HepG2 (cell line): ENCODE measurements around the gene ZNF652. TPM values are rescaled to one million over a fixed set of nuclear protein-coding genes. Genes with fewer than 3 reads are reported as not detected.
"Not testable (repeated sequence)": the region's sequence is repeated elsewhere in the genome, so short reads cannot be mapped to it uniquely, and the experiment has no call there.

Source experiments
- ATAC-seq: fragments of 200-7000 bp; cut with Tn5 transposase; 3 replicates; pipeline ENCODE4 v1.9.1; 2020; ENCODE audit warnings: mild to moderate bottlenecking, moderate library complexity
- BruUV-seq: library from RNA; stranded (reverse); fragments of 400-500 nt; replicated peaks from 2 replicates; lab custom pipeline; 2021; lab: Mats Ljungman, UMichigan
- CTCF ChIA-PET: fragments of 300-600 bp; formaldehyde crosslinking; extraction: SDS; loops from one replicate; lab custom pipeline; 2021; ENCODE audit warnings: low total read pairs, inconsistent platforms, low intra/inter-chr PET ratio; lab: Yijun Ruan, JAX
- POLR2A ChIA-PET: fragments of 350-600 bp; sonication (Branson Sonifier 250); formaldehyde crosslinking; loops from one replicate; lab custom pipeline; 2020; ENCODE audit warnings: antibody characterized with exemption, inconsistent platforms; lab: Yijun Ruan, JAX
- DNase-seq: peaks from one replicate; pipeline ENCODE4 v3.0.0-alpha.2; 2015; ENCODE audit warnings: low spot score
- FAIRE-seq: peaks from 3 replicates; lab custom pipeline; 2011; peaks lifted over from hg19 to GRCh38; lab: Jason Lieb, UNC
- H2AFZ ChIP-seq: one replicate; pipeline ENCODE4 v1.6.1; 2011; ENCODE audit warnings: low read length, inconsistent platforms
- H3K27ac ChIP-seq: fragments of 300-600 bp; 3 replicates; pipeline ENCODE4 v1.8.0; 2011; ENCODE audit warnings: mixed run types, mild to moderate bottlenecking, mixed read lengths, low read length, inconsistent platforms; ENCODE audit not compliant: insufficient read depth; ENCODE audit errors: extremely low read length
- H3K27me3 ChIP-seq, 2 experiments: fragments of 200-600 bp in 1 of 2; 2 replicates in 1 of 2; 3 replicates in 1 of 2; pipeline versions ENCODE4 v1.6.0 to v1.8.0; 2011; ENCODE audit warnings: low read length in 2 of 2, mild to moderate bottlenecking in 2 of 2, moderate library complexity in 2 of 2, inconsistent platforms in 1 of 2; ENCODE audit not compliant: insufficient read depth in 2 of 2, control insufficient read depth in 1 of 2
- H3K36me3 ChIP-seq, 2 experiments: fragments of 200-600 bp in 1 of 2; replicated peaks in 1 of 2; 2 replicates in 1 of 2; 3 replicates in 1 of 2; pipeline versions ENCODE4 v1.5.1 to v1.8.0; 2011; ENCODE audit warnings: low read length in 2 of 2, inconsistent platforms in 1 of 2; ENCODE audit not compliant: insufficient read depth in 2 of 2, control insufficient read depth in 1 of 2
- H3K4me1 ChIP-seq: 2 replicates; pipeline ENCODE4 v1.5.1; 2012; ENCODE audit warnings: low read length, inconsistent platforms; ENCODE audit not compliant: insufficient read depth
- H3K4me2 ChIP-seq: 2 replicates; pipeline ENCODE4 v1.6.0; 2011; ENCODE audit warnings: low read depth, low read length, inconsistent platforms
- H3K4me3 ChIP-seq, 3 experiments: fragments of 200-600 bp in 1 of 3; sonication (generic), shearing (Covaris generic) in 1 of 3; replicated peaks in 1 of 3; 2 replicates each; pipeline ENCODE4 v1.5.1; 2011 to 2016; ENCODE audit warnings: low read length in 3 of 3, inconsistent platforms in 2 of 3, low read depth in 2 of 3, mild to moderate bottlenecking in 2 of 3, control low read depth in 1 of 3, mixed read lengths in 1 of 3; ENCODE audit not compliant: insufficient read depth in 1 of 3
- H3K79me2 ChIP-seq: one replicate; pipeline ENCODE4 v1.6.1; 2011; ENCODE audit warnings: low read length, inconsistent platforms; ENCODE audit not compliant: insufficient read depth
- H3K9ac ChIP-seq: 2 replicates; pipeline ENCODE4 v1.6.0; 2011; ENCODE audit warnings: mild to moderate bottlenecking, low read depth, low read length, inconsistent platforms; ENCODE audit not compliant: insufficient read depth
- H3K9me3 ChIP-seq: 2 replicates; pipeline ENCODE4 v1.5.1; 2012; ENCODE audit warnings: mild to moderate bottlenecking, low read length
- H4K20me1 ChIP-seq: 2 replicates; pipeline ENCODE4 v1.6.0; 2011; ENCODE audit warnings: inconsistent platforms, mild to moderate bottlenecking, low read length, moderate library complexity; ENCODE audit not compliant: insufficient read depth
- TCF7L2 ChIP-seq: IDR thresholded peaks from 2 replicates; pipeline ENCODE4 v1.6.1; 2011; ENCODE audit warnings: mild to moderate bottlenecking, low read depth, low read length, moderate library complexity
- ZBTB8A ChIP-seq: sonication (generic); formaldehyde crosslinking; IDR thresholded peaks from 2 replicates; pipeline ENCODE4 v1.4.0; 2020; ENCODE audit warnings: mild to moderate bottlenecking, low read depth, missing genetic modification reagents, borderline replicate concordance
- ZFP37 ChIP-seq: sonication (generic); formaldehyde crosslinking; IDR thresholded peaks from 2 replicates; pipeline ENCODE4 v1.4.0; 2020; ENCODE audit warnings: missing genetic modification reagents, borderline replicate concordance
- ZFP90 ChIP-seq: sonication (generic); formaldehyde crosslinking; IDR thresholded peaks from 2 replicates; pipeline ENCODE4 v1.8.0; 2022; ENCODE audit warnings: missing genetic modification reagents, mild to moderate bottlenecking, inconsistent platforms, borderline replicate concordance
- ZNF263 ChIP-seq: sonication (generic); formaldehyde crosslinking; IDR thresholded peaks from 2 replicates; pipeline ENCODE4 v1.4.0; 2020; ENCODE audit warnings: missing genetic modification reagents
- WGBS: methylation state at CpG from one replicate; pipeline ENCODE4 v1.1.6; 2017; ENCODE audit warnings: low lambda C conversion rate; 5-methylcytosine and 5-hydroxymethylcytosine counted together
- in situ Hi-C: cut with HindIII; loops from 2 replicates; pipeline ENCODE4 v1.10.0; 2017; ENCODE audit warnings: low pct_unique_long_range_greater_than_20kb; ENCODE audit not compliant: extremely low pct_ligation_motif_present
- intact Hi-C: fragments of 100-400 bp; cut with micrococcal nuclease; formaldehyde crosslinking; loops from one replicate; pipeline ENCODE4 v1.10.0; 2022; ENCODE audit not compliant: unreplicated experiment
- polyA plus RNA-seq, 8 experiments: library from polyadenylated mRNA; depleted of rRNA in 3 of 8; stranded (reverse) in 7 of 8; unstranded in 1 of 8; fragments of >200 nt; fragmentation: Illumina TruSeq in 4 of 8; extraction: Trizol in 4 of 8; gene quantifications; 2 replicates each; pipeline versions ENCODE4 v1.2.1 to v1.2.3, GENCODE V29; 2011 to 2016; ENCODE audit warnings: low read depth in 4 of 8, missing spikeins in 1 of 8, mixed read lengths in 1 of 8; ENCODE audit not compliant: insufficient read depth in 1 of 8
- total RNA-seq, 5 experiments: library from RNA; depleted of rRNA; stranded (reverse); fragments of >200 nt; fragmentation: Illumina TruSeq; extraction: Trizol; gene quantifications; 2 replicates each; pipeline ENCODE4 v1.2.3, GENCODE V29; 2016; ENCODE audit warnings: low read depth in 1 of 5

Gene ZNF652
- total and polyA plus RNA-seq, 2 of the 13 experiments (the other 11 are each of a cell fraction or from before 2014, with no cell fraction given): 16.2 to 30.2 TPM

GRCh38 chr17:49279263-49280015 is 82.6 kb downstream of the ZNF652 start:
- in situ Hi-C loops, H3K36me3 ChIP-seq, intact Hi-C loops, H3K4me2 ChIP-seq, H3K79me2 ChIP-seq, DNase-seq, H2AFZ ChIP-seq, H3K27ac ChIP-seq, H4K20me1 ChIP-seq, H3K9ac ChIP-seq, BruUV-seq, H3K9me3 ChIP-seq, H3K4me3 ChIP-seq, H3K27me3 ChIP-seq, ATAC-seq, FAIRE-seq, CTCF ChIA-PET, POLR2A ChIA-PET: not testable (repeated sequence)
- WGBS: 57% methylated on average over 11 of the region's 11 CpGs
- peaks cover 31% of the 10 kb centered on the region for H3K4me1 ChIP-seq

GRCh38 chr17:49278076-49278475 is 84.0 kb downstream of the ZNF652 start:
- H3K4me1 ChIP-seq: peaks cover 22% of the 10 kb centered on the region
- H3K27me3 ChIP-seq: no peaks in the 10 kb centered on the region
- CTCF ChIA-PET: no interaction called here
- 16% methylated on average over 3 of the region's 3 CpGs for WGBS
- no peaks in the 10 kb centered on the region; the same call in 1 of the 2 replicates for H3K9me3 ChIP-seq
- H3K79me2 ChIP-seq: no peaks in the 10 kb centered on the region
- peak overlapping the region; percentile 43 for H3K4me2 ChIP-seq
- BruUV-seq: no TSS peak
- no peak overlapping the region for H3K27ac ChIP-seq
- no peak overlapping the region for H2AFZ ChIP-seq
- no peak for DNase-seq
- H3K9ac ChIP-seq: no peak overlapping the region
- intact Hi-C loops: no loop called here
- no peaks in the 10 kb centered on the region for H4K20me1 ChIP-seq
- no peak overlapping the region for H3K4me3 ChIP-seq
- POLR2A ChIA-PET: no interaction called here
- no peaks in the 10 kb centered on the region for H3K36me3 ChIP-seq
- no peak for FAIRE-seq
- TF ChIP-seq ZBTB8A (CRISPR knock-in tag) (no peak), ZFP90 (CRISPR knock-in tag) (no peak), ZNF263 (CRISPR knock-in tag) (peak; percentile 81), TCF7L2 (no peak), ZFP37 (no peak)
- in situ Hi-C loops: no loop called here
- ATAC-seq: peak; percentile 43
